ENCODE results near the gene PCBD1. TPM values are rescaled to one million over a fixed set of nuclear protein-coding genes. Genes with fewer than 3 reads are reported as not detected.

PCBD1 gene
- total RNA-seq, 1 donor from 2014 or later, result 36.8 TPM

DNA sequence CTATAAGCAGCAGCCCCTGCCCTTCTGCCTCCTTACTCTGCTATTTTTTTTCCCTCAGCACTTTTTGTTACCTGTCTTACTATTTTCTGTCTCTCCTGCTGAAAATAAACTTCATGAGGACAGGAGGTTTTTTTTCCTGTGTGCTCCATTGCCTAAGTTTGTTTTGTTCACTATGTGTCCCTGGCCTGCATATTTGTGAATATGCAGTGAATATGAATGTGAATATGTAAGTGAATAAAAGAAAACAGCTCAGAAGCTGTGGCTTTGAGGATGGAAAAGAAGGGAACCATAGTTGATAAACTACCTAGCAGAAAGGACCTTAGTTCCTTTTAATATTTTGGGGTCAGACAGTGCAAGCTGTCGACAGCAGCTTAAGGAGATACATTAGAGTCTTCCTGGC lies 34.9 kb downstream of the PCBD1 start:
- intact Hi-C loops (cut with DNase I), result no loop called here
- TF ChIP-seq POLR2A (IDR thresholded peaks at IDR 0.05), result no peak
- no peak for TF ChIP-seq POLR2AphosphoS5 (IDR thresholded peaks at IDR 0.05; ENCODE audit: insufficient read depth in 1 of 2, low read depth in 1 of 2)
- TF ChIP-seq, protein P1, sequence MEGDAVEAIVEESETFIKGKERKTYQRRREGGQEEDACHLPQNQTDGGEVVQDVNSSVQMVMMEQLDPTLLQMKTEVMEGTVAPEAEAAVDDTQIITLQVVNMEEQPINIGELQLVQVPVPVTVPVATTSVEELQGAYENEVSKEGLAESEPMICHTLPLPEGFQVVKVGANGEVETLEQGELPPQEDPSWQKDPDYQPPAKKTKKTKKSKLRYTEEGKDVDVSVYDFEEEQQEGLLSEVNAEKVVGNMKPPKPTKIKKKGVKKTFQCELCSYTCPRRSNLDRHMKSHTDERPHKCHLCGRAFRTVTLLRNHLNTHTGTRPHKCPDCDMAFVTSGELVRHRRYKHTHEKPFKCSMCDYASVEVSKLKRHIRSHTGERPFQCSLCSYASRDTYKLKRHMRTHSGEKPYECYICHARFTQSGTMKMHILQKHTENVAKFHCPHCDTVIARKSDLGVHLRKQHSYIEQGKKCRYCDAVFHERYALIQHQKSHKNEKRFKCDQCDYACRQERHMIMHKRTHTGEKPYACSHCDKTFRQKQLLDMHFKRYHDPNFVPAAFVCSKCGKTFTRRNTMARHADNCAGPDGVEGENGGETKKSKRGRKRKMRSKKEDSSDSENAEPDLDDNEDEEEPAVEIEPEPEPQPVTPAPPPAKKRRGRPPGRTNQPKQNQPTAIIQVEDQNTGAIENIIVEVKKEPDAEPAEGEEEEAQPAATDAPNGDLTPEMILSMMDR (IDR thresholded peaks at IDR 0.05), result no peak
- H3K4me3 ChIP-seq, result no peak overlapping the region
- DNase-seq (ENCODE audit: extremely low spot score in 2 of 2), result no peak
- H3K27ac ChIP-seq, result no peak overlapping the region
- H3K27me3 ChIP-seq, result no peaks in the 10 kb centered on the region
- H3K4me1 ChIP-seq, result no peaks in the 10 kb centered on the region
- H3K36me3 ChIP-seq, result peaks cover 0 to 36% of the 10 kb centered on the region in 2 donors
- no peaks in the 10 kb centered on the region for H3K9me3 ChIP-seq

DNA sequence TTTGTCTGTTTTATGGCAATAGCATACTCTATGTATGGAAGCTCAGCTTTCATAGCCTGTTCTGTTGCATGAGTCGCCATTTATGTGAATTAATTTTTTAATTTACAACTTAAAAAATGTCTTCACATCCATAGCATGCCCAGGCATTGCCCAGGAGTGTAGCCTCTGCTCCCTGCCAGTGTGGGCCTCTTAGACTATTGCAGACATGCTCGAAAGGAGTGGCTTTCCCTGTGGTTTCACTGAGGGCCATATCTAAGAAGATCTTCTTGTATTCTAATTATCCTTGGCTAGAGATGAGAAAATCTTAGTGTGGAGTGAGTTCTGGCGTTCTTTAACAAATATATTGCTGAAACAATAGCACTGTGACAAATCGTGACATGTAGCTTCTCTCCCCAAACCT lies 35.3 kb downstream of the PCBD1 start:
- peaks cover 0 to 32% of the 10 kb centered on the region in 2 donors for H3K36me3 ChIP-seq
- H3K27ac ChIP-seq, result no peak overlapping the region
- intact Hi-C loops (cut with DNase I), result no loop called here

DNA sequence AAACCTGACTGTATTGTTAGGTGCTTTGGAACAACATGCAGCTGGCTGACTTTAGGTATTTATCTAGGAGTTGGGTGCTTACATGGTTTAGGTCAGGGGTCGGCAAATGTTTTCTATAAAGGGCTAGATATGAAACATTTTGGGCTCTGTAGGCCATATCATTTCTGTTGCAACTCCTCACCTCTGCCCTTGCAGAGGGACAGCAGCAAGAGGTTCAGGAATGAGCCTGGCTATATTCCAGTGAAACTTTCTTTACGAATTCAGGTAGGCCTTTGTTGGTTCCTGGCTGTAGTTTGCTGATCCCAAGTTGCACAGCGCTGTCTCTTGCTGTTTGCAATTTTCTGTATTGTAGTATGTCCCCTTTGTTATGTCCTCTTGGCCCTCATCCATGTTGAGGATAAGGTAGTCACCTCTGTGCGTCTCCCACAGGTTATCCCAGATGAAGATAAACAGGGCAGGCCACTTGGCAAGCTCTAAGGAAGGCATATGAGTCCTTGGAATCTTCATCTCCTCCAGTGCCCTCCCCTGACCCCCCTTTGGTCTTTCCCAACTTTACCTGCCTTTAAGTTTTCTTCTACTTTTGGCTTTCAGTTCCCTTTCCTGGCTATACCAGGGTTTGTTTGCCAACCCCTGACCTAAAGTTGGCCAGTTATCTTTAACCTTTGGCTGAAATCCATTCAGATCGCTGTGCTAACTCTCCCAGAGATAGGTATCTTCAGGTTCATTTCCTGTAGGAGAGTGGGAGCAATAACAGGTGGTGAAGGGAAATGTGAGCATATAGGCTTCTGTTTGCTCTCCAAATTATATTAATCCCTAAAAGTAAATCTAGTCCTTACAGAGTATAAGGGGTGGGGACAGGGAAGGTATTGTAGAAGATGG lies 36.5 kb downstream of the PCBD1 start:
- Histone ChIP-seq H3K27me3 (no peaks in the 10 kb centered on the region), H3K9me3 (no peaks in the 10 kb centered on the region), H3K36me3 (peaks cover 0 to 22% of the 10 kb centered on the region in 2 donors), H3K27ac (no peak overlapping the region), H3K4me1 (no peaks in the 10 kb centered on the region), H3K4me3 (no peak overlapping the region)
- intact Hi-C loops (cut with DNase I), result no loop called here
- TF ChIP-seq, protein P1 (IDR thresholded peaks at IDR 0.05), result no peak
- TF ChIP-seq POLR2A (IDR thresholded peaks at IDR 0.05) (no peak), POLR2AphosphoS5 (IDR thresholded peaks at IDR 0.05; ENCODE audit: insufficient read depth in 1 of 2, low read depth in 1 of 2) (no peak)
- DNase-seq (ENCODE audit: extremely low spot score in 2 of 2), result no peak

More for the DNA sequence above, 35.3 kb downstream of the PCBD1 start:
- no peaks in the 10 kb centered on the region for H3K4me1 ChIP-seq
- no peaks in the 10 kb centered on the region for H3K9me3 ChIP-seq
- H3K4me3 ChIP-seq, result no peak overlapping the region
- TF ChIP-seq POLR2A (IDR thresholded peaks at IDR 0.05), result no peak
- TF ChIP-seq, protein P1 (IDR thresholded peaks at IDR 0.05), result no peak
- no peak for TF ChIP-seq POLR2AphosphoS5 (IDR thresholded peaks at IDR 0.05; ENCODE audit: insufficient read depth in 1 of 2, low read depth in 1 of 2)
- no peak for DNase-seq (ENCODE audit: extremely low spot score in 2 of 2)
- no peaks in the 10 kb centered on the region for H3K27me3 ChIP-seq

DNA sequence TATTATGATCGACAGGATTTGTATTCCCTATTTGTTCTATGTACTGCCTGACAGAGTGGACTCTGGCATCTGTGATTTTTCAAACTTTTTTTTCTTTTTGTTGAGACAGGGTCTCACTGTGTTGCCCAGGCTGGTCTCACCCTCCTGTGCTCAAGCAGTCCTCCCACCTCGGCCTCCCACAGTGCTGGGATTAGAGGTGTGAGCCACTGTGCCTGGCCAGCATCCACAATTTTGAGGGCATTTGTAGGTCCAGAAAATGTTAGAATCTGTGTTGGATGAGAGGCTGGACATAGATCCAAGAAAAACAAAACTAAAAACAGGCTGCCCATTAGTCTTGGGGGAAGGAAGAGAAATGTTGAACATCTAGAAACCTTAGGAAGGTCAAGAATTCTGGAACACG lies 38.3 kb downstream of the PCBD1 start:
- TF ChIP-seq, protein P1 (IDR thresholded peaks at IDR 0.05), result no peak
- TF ChIP-seq POLR2AphosphoS5 (IDR thresholded peaks at IDR 0.05; ENCODE audit: insufficient read depth in 1 of 2, low read depth in 1 of 2), result no peak
- no peak for TF ChIP-seq POLR2A (IDR thresholded peaks at IDR 0.05)

DNA sequence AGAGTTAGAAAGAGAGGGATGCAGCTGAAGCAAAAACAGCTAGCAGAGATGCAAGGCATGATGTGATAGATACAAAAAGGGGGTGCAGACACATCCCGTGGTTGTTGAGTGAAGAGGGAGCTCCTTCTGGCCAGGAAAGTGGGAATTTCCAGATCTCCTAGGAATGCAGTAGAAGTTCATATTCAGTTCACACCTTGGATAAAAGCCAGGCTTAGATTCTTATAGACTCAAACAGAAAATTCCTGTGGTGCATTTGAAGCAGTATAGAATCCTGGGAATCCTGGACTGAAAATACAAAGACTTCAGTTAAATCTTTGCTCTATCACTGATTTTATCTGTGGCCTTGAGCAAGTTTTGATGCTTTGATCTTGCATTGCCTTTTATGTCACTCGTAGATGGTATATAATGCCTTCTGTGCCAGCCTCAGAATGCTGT lies 38.8 kb downstream of the PCBD1 start:
- no peaks in the 10 kb centered on the region for H3K4me1 ChIP-seq
- H3K9me3 ChIP-seq, result no peaks in the 10 kb centered on the region
- H3K27me3 ChIP-seq, result no peaks in the 10 kb centered on the region
- H3K4me3 ChIP-seq, result no peak overlapping the region
- H3K36me3 ChIP-seq, result peaks cover 0 to 21% of the 10 kb centered on the region in 2 donors
- no peak overlapping the region for H3K27ac ChIP-seq
- no peak for TF ChIP-seq POLR2A (IDR thresholded peaks at IDR 0.05)
- no peak for TF ChIP-seq POLR2AphosphoS5 (IDR thresholded peaks at IDR 0.05; ENCODE audit: insufficient read depth in 1 of 2, low read depth in 1 of 2)
- TF ChIP-seq, protein P1 (IDR thresholded peaks at IDR 0.05), result no peak
- no peak for DNase-seq (ENCODE audit: extremely low spot score in 2 of 2)
- intact Hi-C loops (cut with DNase I), result no loop called here

More for the DNA sequence above, 38.3 kb downstream of the PCBD1 start:
- no peak for DNase-seq (ENCODE audit: extremely low spot score in 2 of 2)
- Histone ChIP-seq H3K4me1 (no peaks in the 10 kb centered on the region), H3K4me3 (no peak overlapping the region), H3K9me3 (no peaks in the 10 kb centered on the region), H3K27ac (no peak overlapping the region), H3K36me3 (peaks cover 0 to 18% of the 10 kb centered on the region in 2 donors), H3K27me3 (no peaks in the 10 kb centered on the region)
- intact Hi-C loops (cut with DNase I), result no loop called here

Data from vagina (tissue), 2 donors.